ENCODE measurements around the gene SLC49A3. TPM values are rescaled to one million over a fixed set of nuclear protein-coding genes. Genes with fewer than 3 reads are reported as not detected.

Gene SLC49A3
- total RNA-seq, 2 experiments from 2014 or later = 0.22 to 0.91 TPM

GRCh38 chr4:634599-634985, 54.4 kb downstream of the SLC49A3 start:
- DNase-seq = no peak

DNA sequence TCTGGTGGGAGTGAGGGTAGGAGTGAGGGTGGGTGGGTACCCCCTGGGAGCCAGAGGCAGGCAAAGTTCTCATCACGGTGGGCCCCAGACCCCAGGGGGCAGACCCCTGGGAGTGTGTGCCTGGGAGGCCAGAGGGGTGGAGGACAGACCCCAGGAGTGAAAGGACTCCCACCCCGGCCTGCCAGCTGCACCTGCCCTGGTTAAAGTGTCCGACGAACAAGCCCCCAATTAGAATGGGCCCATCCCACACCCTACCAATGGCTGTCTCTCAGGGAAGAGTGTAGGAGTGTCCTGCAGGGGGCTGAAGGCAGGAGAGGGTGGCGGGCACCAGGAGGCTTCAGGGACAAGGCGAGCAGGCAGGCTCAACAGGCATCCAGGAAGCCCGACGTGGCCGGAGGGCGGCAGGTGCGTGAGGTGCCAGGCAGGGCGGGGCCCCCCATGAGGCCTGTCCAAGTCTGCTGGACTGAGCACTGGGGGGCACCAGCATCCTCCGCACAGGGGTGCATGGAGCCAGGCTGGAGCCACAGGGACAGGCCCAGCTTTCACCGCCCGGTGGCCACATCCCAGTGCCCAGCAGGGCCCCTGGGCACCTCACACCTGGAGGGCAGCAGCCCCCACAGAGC, 54.9 kb downstream of the SLC49A3 start:
- POLR2A ChIA-PET = no interaction called here

More at GRCh38 chr4:634599-634985, 54.4 kb downstream of the SLC49A3 start:
- Histone ChIP-seq H3K27me3 (ENCODE audit: control insufficient read depth in 1 of 2, insufficient read depth in 2 of 2, low read length in 2 of 2) (peaks cover 0 to 6% of the 10 kb centered on the region in 2 experiments), H3K27ac (ENCODE audit: low read depth in 1 of 2, low read length in 2 of 2) (no peak overlapping the region), H3K4me1 (ENCODE audit: insufficient read depth, low read length) (no peaks in the 10 kb centered on the region), H3K4me3 (ENCODE audit: low read length) (no peak overlapping the region), H3K9me3 (ENCODE audit: control insufficient read depth in 1 of 2, insufficient read depth in 1 of 2, low read length in 2 of 2) (peaks cover 0 to 45% of the 10 kb centered on the region in 2 experiments), H3K36me3 (ENCODE audit: insufficient read depth, low read length) (no peaks in the 10 kb centered on the region)
- Mint-ChIP-seq H3K27me3 (peaks cover 5% of the 10 kb centered on the region), H3K27ac (no peak overlapping the region), H3K36me3 (ENCODE audit: low read depth) (no peaks in the 10 kb centered on the region), H3K9me3 (peaks cover 6% of the 10 kb centered on the region), H3K4me3 (no peak overlapping the region), H3K4me1 (ENCODE audit: low read depth) (no peaks in the 10 kb centered on the region)
- ChIA-PET POLR2A (no interaction called here), CTCF (no interaction called here)
- no peak for ATAC-seq (ENCODE audit: poor library complexity)
- no peak for TF ChIP-seq CTCF (IDR thresholded peaks at IDR 0.05)
- intact Hi-C loops (cut with DNase I, micrococcal nuclease) = no loop called here

DNA sequence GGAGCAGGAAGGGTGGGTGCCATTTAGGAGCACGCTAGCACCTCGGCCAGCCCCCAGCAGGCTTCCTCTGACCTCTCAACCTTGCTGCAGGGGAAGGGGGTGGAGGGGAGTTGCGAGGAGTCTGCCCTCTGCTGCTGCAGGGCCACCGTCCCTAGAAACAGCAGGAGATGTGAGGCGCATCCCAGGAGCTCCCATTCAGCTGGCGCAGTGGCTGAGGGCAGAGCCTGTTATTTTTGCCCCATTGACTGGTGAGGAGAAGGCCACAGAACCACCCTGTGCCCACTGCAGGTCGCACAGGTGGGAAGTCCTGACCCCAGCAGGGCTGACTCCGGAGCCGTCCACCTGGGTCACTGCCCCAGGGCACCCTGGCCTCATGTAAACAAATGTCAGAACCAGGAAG, 55.5 kb downstream of the SLC49A3 start:
- no peaks in the 10 kb centered on the region for H3K4me1 Mint-ChIP-seq (ENCODE audit: low read depth)
- ATAC-seq (ENCODE audit: poor library complexity) (no peak), DNase-seq (no peak)
- no peaks in the 10 kb centered on the region for H3K4me1 ChIP-seq (ENCODE audit: insufficient read depth, low read length)
- peaks cover 5% of the 10 kb centered on the region for H3K27me3 Mint-ChIP-seq
- no peaks in the 10 kb centered on the region for H3K36me3 Mint-ChIP-seq (ENCODE audit: low read depth)
- no peaks in the 10 kb centered on the region for H3K36me3 ChIP-seq (ENCODE audit: insufficient read depth, low read length)
- POLR2A ChIA-PET = no interaction called here
- CTCF ChIA-PET = no interaction called here
- H3K9me3 Mint-ChIP-seq = peaks cover 6% of the 10 kb centered on the region
- H3K27ac Mint-ChIP-seq = no peak overlapping the region
- no peak for TF ChIP-seq CTCF (IDR thresholded peaks at IDR 0.05)
- no peak overlapping the region for H3K4me3 ChIP-seq (ENCODE audit: low read length)
- H3K9me3 ChIP-seq (ENCODE audit: control insufficient read depth in 1 of 2, insufficient read depth in 1 of 2, low read length in 2 of 2) = peaks cover 0 to 55% of the 10 kb centered on the region in 2 experiments
- no peak overlapping the region for H3K27ac ChIP-seq (ENCODE audit: low read depth in 1 of 2, low read length in 2 of 2)
- no peaks in the 10 kb centered on the region for H3K27me3 ChIP-seq (ENCODE audit: control insufficient read depth in 1 of 2, insufficient read depth in 2 of 2, low read length in 2 of 2)
- no peak overlapping the region for H3K4me3 Mint-ChIP-seq
- intact Hi-C loops (cut with DNase I, micrococcal nuclease) = no loop called here

More for the DNA sequence above, 54.9 kb downstream of the SLC49A3 start:
- CTCF ChIA-PET = no interaction called here
- Histone ChIP-seq H3K9me3 (ENCODE audit: control insufficient read depth in 1 of 2, insufficient read depth in 1 of 2, low read length in 2 of 2) (peaks cover 0 to 50% of the 10 kb centered on the region in 2 experiments), H3K27ac (ENCODE audit: low read depth in 1 of 2, low read length in 2 of 2) (no peak overlapping the region), H3K36me3 (ENCODE audit: insufficient read depth, low read length) (no peaks in the 10 kb centered on the region), H3K4me3 (ENCODE audit: low read length) (no peak overlapping the region), H3K27me3 (ENCODE audit: control insufficient read depth in 1 of 2, insufficient read depth in 2 of 2, low read length in 2 of 2) (peaks cover 0 to 5% of the 10 kb centered on the region in 2 experiments), H3K4me1 (ENCODE audit: insufficient read depth, low read length) (no peaks in the 10 kb centered on the region)
- no peak for TF ChIP-seq CTCF (IDR thresholded peaks at IDR 0.05)
- no peak for ATAC-seq (ENCODE audit: poor library complexity)
- Mint-ChIP-seq H3K4me3 (no peak overlapping the region), H3K27ac (no peak overlapping the region), H3K4me1 (ENCODE audit: low read depth) (no peaks in the 10 kb centered on the region), H3K9me3 (peaks cover 6% of the 10 kb centered on the region), H3K36me3 (ENCODE audit: low read depth) (no peaks in the 10 kb centered on the region), H3K27me3 (peaks cover 5% of the 10 kb centered on the region)
- DNase-seq = no peak
- intact Hi-C loops (cut with DNase I, micrococcal nuclease) = no loop called here
